Activated effector memory CD4-positive, alpha-beta T cell treated with Interleukin-2 at 50 U/mL for 16 hours (primary cell): ENCODE measurements around the gene P2RY14.

ENCODE experiments used
- DNase-seq: peaks from one replicate; pipeline ENCODE4 v3.0.0-alpha.2; 2020

P2RY14 gene

GRCh38 chr3:151278230-151278629 lies at the start of gene P2RY14:
Gene P2RY14 (minus strand): TSS chr3:151278542. CDS start chr3:151214316, 64,226 bp downstream.
- DNase-seq, result no peak

DNA sequence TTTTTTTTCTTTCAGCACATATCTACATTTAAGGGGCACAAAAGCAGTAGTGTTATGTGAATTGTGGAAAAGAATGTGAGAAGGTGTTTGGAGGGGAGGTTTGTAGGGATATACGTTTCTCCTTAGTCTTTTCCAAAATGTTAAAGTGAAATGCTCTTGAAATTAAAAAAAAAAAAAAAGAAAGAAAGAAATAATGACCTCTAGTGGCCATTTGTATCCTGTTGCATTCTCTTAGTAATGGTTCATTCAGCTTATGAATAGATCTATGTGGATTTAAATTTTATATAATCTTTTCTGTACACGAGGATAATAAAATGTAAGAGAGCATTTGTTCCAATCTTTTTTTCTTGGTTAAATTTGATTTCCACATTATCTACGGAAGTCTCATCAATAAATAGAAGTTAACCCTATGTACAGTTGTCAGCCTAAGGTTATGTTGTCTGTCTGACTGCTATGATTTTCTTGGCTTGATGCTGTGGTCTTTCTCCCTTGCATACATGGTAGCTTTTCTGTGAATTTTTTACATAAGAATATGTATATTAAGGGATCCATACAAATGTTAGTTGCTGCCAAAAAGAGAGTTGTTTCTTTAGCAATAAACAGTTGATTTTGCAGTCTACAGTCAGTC lies 49.3 kb upstream of the P2RY14 start:
- no peak for DNase-seq

- DNase-seq, result no peak
These were observed 44.2 kb upstream of the P2RY14 start for GRCh38 chr3:151322511-151322910.

DNA sequence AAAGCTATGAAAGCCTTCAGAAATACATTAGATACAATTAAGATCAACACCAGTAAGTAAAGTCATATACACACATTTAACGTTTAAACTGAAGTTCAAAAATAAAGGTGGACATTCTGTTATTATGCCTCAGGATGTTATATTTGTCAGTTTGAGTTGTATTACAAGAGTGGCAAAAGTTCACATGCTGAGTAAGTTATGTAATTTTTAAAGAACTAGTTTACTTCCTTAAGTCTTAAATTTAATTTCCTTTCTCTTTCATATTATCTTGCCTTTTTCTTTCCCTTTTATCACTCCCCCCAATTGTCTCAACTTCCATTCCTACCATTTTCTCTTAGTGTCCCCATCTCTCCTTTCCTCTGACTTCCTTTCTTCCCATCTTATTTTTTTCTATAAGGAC lies 43.2 kb upstream of the P2RY14 start:
- DNase-seq, result no peak

DNA sequence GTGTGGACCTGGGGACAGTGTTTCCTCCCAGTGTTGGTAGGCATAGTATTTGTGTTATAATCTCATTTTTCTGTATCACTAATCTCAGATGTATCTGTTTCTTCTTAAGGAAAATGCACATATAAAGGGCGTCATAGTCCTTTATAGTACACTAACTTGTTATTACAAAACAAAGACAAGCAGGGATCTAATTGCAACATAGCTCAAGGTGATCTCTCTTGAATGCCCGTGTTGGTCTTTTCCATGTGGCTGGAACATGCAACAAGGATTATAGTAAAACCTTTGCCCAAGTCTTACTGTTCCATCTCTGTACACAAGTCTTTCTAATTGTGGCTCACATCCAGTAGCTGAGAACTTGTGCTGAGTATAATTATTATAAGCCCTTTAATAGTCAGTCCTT lies 41.8 kb upstream of the P2RY14 start:
- no peak for DNase-seq

DNA sequence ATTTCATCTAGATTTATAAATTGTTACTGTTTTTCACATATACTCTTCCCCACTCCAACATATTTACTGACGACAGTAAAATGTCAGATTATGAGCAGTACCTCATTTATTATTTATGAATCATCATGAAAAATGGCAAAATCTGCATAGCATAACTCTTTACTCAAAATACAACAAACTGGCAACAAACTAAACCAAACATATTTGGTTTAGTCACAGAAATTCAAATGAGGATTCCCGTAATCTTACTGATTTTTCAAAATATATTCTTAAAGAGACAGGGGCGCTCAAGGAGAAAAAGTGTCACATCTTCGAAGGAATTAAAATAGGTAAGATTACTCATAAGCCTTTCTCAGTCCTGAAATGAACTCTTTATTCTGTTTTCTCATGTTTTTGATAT lies 41.3 kb upstream of the P2RY14 start:
- DNase-seq, result no peak

- no peak for DNase-seq
These were observed 40.6 kb upstream of the P2RY14 start for GRCh38 chr3:151318991-151319390.

DNA sequence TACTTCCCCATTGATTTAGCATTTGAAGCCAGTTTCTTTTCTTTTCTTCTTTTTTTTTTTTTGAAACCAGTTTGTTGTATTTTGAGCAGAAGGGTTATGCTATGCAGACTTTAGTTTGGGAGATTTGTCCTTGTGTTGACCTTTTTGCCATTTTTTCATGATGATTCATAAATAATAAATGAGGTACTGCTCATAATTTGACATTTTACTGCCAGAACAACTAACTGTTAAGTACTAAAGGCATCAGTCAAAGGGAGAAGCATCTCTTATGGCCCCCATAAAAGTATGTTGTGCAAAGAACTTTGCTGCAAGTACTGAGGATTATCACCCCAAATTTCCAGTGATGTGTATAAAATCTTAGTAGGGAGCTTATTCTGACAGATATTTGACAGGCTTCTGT lies 40.0 kb upstream of the P2RY14 start:
- DNase-seq, result no peak

- DNase-seq, result no peak
These were observed 38.1 kb upstream of the P2RY14 start, which contains the start of gene GPR87 for GRCh38 chr3:151316267-151316991. Gene GPR87 (minus strand): TSS chr3:151316820. CDS start chr3:151300100, 16,720 bp downstream.

DNA sequence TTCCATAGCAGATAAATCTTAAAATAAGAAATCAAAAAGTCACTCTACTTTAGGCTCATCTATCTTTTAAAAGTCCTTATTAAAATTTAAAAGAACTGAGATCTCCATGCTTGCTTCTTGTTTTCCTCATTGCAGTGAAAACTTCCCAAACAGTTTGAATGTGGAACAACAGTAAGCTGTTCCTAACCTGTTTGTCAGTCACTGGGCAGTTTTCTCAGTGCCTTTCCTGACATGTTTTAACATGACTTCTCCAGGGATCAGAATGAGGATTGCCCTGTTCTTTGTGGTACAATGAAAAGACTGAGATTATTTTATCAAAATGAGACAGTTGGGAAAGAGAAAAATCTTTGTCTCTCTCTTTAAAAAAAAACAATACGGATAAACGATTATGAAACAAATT lies 37.5 kb upstream of the P2RY14 start:
- DNase-seq, result no peak

DNA sequence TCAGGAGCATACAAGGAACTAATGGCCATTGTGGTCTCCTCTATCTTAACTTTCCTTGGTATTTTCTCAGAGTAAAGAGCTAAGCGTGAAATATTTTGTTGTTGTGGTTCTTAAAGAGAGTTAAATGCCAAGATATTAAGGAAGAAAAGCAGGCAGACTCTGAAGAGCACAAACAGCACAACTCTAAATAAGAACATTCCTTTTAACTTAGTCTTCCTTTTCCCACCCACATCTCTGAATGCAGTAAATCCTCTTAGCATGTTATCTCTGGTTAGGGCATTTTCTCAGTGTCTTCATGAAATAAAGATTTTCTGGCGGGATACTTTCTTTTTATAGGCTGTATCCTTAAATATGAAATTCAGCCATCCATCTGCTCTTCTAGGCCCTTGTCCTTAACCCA lies 36.8 kb upstream of the P2RY14 start:
- DNase-seq, result no peak

GRCh38 chr3:151314593-151314992 lies 36.3 kb upstream of the P2RY14 start:
- DNase-seq, result no peak

DNA sequence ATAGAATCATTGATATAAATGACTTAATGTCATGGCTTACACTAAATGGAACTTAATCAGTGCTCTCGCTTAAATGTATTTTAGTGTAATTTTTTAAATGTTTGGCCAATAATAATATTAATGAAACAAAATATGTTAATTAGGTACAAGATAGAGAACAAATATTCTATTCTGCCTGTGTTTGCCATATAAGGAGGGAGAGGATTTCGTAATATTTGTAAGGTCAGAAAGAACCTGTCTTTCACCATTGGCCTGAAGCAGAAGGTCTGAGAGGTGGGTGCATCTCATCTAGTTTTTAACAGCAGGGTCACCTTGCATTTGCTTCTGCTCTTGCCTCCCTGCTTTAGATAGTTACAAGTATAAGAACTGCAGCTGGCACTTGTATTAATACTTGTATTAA lies 35.8 kb upstream of the P2RY14 start:
- DNase-seq, result no peak

DNA sequence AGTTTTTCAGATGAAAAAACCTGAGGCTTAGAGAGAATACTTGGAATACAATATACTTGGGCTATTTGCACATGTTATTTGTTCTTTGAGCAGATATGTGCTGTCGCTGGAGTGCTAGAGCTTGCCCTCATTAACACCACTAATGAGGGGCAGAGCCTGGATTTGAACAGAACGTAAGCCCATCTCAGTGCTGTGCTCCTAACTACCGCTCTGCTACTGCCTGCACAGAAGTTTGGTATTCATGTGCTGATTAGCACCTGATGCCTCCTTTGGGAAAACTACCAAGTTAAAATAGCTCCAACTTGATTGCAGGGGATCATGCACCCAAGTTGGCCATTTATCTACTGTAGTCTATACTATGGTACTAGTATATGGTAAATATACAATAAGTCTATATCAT lies 34.6 kb upstream of the P2RY14 start:
- DNase-seq, result no peak

DNA sequence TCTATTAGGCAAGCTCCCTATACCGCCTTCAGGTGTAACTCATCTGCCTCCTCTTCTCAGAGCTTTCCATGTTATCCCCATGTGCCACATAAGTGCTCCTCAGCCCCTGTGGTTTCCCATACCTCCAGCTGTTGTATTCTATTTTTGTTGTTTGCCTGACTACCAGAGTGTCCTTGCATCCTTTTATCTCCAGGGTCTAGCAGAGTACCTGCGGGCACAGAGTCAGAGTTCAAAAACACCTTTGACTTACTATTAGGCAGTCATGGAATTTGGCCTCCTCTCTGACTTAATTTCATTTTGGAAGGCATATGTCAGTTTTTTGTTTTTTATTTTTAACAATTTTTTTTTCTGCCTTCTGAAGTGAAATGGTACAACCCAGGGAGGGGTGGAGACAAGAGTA lies 31.2 kb upstream of the P2RY14 start:
- no peak for DNase-seq

- no peak for DNase-seq
These were observed 29.5 kb upstream of the P2RY14 start for GRCh38 chr3:151307583-151308488.

DNA sequence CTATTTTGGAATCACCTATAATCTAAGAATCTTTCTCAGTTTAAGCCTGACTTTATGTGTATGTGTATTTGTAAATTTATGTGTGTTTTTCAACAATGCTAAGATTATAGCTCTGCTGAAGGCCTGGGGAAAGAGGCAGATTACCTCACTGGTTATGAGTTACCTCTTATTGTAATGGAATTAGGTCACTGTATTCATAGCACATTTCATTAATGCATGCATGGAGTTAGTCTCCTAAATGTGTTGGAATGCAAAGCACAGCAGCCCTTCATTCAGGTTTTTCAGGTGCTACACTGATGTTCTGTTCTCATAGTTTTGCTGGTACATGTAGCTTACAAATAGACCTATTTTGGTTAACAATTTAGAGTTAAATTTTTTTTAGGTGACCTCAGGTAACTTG lies 28.8 kb upstream of the P2RY14 start:
- DNase-seq, result no peak

GRCh38 chr3:151306168-151306810 lies 27.9 kb upstream of the P2RY14 start:
- DNase-seq, result no peak

DNA sequence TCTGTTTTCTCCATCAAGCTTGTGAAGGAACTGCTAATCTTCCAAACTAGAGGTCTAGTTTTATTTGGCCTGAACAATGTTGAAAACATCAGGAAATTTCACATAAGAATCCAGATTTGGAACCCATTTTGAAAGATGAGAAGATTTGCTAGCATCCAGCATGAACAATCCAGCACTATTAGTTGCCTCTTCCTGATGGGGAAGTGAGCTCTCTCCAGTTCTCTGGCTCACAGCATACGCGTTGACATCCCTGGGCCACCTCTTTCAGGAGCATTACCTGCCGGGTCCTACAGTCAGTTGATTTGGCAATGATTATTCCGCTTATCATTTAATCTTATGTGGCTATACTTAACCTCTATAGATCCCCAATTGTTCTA lies 27.4 kb upstream of the P2RY14 start:
- no peak for DNase-seq

- no peak for DNase-seq
These were observed 26.9 kb upstream of the P2RY14 start for GRCh38 chr3:151305060-151305774.

GRCh38 chr3:151303751-151304150 lies 25.4 kb upstream of the P2RY14 start:
- DNase-seq, result no peak

- no peak for DNase-seq
These were observed 23.4 kb upstream of the P2RY14 start for GRCh38 chr3:151301787-151302186.

DNA sequence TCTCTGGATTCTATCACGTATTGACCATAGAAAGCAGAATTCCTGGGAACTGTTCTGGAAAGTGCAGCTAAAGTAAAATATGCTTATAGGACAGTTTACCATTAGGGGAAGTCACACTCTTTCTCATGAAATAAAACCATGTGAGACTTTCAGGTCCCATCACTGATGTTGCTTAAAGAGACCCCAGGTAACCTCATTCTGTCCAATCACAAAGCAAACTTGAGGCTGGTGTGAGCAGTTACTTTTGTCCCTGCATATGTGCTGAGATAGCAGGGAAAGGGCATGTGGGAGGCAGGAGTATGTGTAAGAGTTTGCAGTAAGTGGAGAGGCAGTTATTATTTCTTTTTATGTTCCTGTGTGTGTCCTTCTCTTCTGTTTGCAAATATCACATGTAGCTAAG lies 22.2 kb upstream of the P2RY14 start:
- DNase-seq, result no peak
